Gastrocnemius medialis (tissue), 4 donors: ENCODE results near the gene SGIP1.

Experiments used
- POLR2A ChIP-seq, 2 donors: fragments of 450-650 bp; IDR thresholded peaks; one replicate each; pipeline ENCODE4 v1.6.1; 2017; ENCODE audit warnings: antibody characterized with exemption in 2 of 2, mild to moderate bottlenecking in 2 of 2, moderate library complexity in 2 of 2
- TF ChIP-seq, protein P1 (sequence below), 5 experiments: fragments of 450-650 bp in 3 of 5; fragments of 200-600 bp in 2 of 5; sonication (generic) in 2 of 5; IDR thresholded peaks in 4 of 5; conservative IDR thresholded peaks in 1 of 5; 1 replicate in 4 of 5; 2 replicates in 1 of 5; pipeline ENCODE4 v1.5.1; 2016 to 2019; ENCODE audit warnings: antibody characterized with exemption in 5 of 5, mild to moderate bottlenecking in 3 of 5, moderate library complexity in 3 of 5

DNA sequence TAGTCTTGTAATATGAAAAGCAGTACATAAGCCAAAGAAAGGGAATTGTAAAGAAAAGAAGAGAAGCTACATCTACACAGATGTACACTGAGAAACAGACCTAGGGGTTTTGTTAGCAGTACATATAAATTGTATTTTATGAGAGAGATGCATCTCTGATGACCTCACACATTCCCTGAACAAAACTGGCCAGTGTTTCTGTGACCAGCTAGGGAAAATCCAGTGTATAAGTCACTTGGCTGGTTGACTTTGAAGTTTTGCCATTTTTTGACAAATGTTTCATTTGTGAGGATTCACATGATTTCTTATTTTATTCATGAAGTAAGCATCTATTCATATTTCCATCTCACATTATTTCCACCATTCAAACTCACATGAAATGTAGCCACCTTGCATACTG, 190.0 kb downstream of the SGIP1 start:
- TF ChIP-seq, protein P1, sequence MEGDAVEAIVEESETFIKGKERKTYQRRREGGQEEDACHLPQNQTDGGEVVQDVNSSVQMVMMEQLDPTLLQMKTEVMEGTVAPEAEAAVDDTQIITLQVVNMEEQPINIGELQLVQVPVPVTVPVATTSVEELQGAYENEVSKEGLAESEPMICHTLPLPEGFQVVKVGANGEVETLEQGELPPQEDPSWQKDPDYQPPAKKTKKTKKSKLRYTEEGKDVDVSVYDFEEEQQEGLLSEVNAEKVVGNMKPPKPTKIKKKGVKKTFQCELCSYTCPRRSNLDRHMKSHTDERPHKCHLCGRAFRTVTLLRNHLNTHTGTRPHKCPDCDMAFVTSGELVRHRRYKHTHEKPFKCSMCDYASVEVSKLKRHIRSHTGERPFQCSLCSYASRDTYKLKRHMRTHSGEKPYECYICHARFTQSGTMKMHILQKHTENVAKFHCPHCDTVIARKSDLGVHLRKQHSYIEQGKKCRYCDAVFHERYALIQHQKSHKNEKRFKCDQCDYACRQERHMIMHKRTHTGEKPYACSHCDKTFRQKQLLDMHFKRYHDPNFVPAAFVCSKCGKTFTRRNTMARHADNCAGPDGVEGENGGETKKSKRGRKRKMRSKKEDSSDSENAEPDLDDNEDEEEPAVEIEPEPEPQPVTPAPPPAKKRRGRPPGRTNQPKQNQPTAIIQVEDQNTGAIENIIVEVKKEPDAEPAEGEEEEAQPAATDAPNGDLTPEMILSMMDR (IDR thresholded peaks at IDR 0.05 in 4 of 5, conservative IDR thresholded peaks at IDR 0.05 in 1 of 5), result no peak
- TF ChIP-seq POLR2A (IDR thresholded peaks at IDR 0.05), result no peak
